ENCODE results near the gene SPON1. TPM values are rescaled to one million over a fixed set of nuclear protein-coding genes. Genes with fewer than 3 reads are reported as not detected.
"Not testable (repeated sequence)": the region's sequence is repeated elsewhere in the genome, so short reads cannot be mapped to it uniquely, and the experiment has no call there.

Gene SPON1
- total RNA-seq, 1 donor, result 10.0 TPM

- DNase-seq (ENCODE audit: low read depth in 2 of 3, low spot score in 2 of 3), result peak; percentile 20 to 37 (median 37)
These were observed 112.9 kb downstream of the SPON1 start for GRCh38 chr11:14075118-14076078.

DNA sequence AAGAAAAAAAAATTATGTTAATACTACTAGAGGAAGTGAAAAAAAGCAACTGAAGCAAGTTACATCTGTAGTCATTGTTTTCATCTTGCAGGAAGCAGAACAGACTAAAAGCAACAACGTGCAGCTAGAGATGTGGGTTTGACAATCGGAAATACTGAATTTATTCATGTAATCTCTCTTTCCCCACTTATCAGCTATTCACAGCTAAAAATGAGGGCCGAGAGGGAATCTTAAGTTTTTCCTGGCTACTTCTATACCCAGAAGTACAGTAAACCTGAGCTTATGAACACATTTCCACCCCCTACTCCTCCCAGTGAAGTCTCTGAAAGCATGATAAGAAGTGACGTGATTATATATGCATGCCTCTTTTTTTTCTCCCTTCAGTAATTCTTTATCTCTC, 116.5 kb downstream of the SPON1 start:
- peak; percentile 9 to 81 (median 56) for DNase-seq (ENCODE audit: low read depth in 2 of 3, low spot score in 2 of 3)

DNA sequence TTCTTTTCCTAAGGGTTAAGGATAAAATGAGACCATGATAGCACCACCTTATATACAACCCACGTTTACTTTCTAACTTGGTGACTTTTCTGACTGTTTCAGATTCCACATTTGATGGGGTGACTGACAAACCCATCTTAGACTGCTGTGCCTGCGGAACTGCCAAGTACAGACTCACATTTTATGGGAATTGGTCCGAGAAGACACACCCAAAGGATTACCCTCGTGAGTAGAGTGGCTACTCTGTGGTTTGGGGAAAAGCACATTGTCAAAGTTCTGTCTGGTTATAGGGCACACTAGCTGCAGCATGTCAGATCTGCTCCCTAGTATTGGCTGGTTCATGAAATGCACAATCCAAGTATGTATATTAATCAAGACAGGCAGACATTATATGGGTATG, 117.3 kb downstream of the SPON1 start:
- DNase-seq (ENCODE audit: low read depth in 2 of 3, low spot score in 2 of 3), result no peak

- DNase-seq (ENCODE audit: low read depth in 2 of 3, low spot score in 2 of 3), result no peak
These were observed 119.2 kb downstream of the SPON1 start for GRCh38 chr11:14081581-14082231.

DNA sequence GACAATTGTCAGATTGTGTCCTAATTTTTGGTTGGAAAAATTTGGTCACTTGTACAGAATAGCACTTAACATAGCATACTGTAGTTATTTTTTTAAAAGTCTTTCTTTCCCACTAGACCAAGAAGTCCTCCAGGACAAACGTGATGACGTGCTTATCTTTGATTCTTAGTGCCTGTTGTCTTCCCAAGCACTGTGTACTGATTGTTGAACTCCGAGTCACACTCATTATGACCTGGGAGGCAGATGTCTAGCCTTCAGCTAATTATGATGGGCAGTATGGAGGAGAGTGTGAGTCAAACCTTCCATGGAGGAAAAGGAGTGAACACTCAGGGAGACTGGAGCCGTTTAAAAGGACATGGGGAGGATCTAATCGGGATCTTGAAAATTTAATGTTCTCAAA, 119.8 kb downstream of the SPON1 start:
- DNase-seq (ENCODE audit: low read depth in 2 of 3, low spot score in 2 of 3), result no peak

DNA sequence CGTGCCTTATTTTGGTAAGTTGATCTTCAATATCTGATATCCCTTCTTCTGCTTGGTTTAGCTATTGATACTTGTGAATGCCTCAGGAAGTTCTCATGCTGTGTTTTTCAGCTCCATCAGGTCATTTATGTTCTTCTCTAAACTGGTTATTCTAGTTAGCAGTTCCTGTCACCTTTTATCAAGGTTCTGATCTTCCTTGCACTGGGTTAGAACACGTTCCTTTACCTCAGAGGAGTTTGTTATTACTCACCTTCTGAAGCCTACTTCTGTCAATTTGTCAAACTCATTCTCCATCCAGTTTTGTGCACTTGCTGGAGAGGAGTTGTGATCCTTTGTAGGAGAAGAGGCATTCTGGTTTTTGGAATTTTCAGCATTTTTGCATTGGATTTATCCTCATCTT, 126.3 kb downstream of the SPON1 start:
- DNase-seq (ENCODE audit: low read depth in 2 of 3, low spot score in 2 of 3), result not testable (repeated sequence)

DNA sequence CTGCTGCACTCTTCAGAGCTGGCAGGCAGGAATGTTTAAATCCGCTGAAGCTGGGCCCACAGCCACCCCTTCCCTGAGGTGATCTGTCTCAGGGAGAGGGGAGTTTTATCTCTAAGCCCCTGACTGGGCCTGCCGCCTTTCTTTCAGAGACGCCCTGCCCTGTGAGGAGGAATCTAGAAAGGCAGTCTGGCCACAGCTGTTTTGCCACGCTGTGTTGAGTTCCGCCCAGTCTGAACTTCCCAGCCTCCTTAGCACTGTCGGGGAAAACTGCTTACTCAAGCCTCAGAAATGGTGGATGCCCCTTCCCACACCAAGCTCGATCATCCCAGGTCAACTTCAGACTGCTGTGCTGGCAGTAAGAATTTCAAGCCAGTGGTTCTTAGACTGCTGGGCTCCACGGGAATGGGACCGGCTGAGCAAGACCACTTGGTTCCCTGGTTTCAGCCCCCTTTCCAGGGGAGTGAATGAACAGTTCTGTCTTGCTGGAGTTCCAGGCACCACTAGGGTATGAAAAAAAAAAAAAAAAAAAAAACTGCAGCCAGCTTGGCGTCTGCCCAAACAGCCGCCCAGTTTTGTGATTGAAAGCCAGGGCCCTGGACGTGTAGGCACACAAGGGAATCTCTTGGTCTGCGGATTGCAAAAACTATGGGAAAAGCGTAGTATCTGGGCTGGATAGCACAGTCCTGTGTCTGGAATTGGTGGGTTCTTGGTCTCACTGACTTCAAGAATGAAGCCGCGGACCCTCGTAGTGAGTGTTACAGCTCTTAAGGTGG, 127.4 kb downstream of the SPON1 start:
- DNase-seq (ENCODE audit: low read depth in 2 of 3, low spot score in 2 of 3), result no peak

DNA sequence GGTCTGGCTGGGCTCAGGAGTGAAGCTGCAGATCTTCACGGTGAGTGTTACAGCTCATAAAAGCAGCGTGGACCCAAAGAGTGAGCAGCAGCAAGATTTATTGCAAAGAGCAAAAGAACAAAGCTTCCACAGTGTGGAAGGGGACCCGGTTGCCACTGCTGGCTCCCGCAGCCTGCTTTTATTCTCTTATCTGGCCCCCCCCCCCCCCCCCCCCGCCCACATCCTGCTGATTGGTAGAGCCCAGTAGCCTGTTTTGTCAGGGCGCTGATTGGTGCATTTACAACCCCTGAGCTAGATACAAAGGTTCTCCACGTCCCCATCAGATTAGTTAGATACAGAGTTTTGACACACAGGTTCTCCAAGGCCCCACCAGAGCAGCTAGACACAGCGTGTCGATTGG, 128.1 kb downstream of the SPON1 start:
- not testable (repeated sequence) for DNase-seq (ENCODE audit: low read depth in 2 of 3, low spot score in 2 of 3)

- DNase-seq (ENCODE audit: low read depth in 2 of 3, low spot score in 2 of 3), result no peak
These were observed 130.5 kb downstream of the SPON1 start for GRCh38 chr11:14093065-14093464.

DNA sequence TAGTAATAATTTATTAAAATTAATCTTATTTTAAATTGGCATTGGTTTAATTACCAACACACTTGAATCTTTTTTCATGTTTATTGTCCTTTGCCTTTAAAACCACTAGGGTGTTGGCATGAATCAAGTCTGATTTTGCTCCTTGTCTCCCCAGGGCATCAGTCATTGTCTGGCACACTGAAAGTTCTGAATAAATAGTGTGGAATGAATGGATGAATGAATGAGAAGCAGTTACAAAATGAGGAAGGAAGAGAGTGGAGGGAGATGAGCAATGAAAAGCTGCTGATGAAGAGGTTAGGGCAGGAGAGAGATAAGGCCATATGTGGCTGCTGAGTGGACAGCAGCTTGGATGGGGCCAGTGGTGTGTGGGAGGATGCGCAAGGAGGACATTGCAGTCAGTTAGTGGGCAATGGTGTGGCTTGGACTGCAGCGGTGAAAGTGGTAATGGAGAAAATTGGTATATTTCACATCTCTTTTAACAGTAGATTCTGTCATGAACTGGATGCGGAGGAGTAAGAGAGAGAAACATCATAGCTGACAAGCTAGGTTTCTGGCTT, 132.0 kb downstream of the SPON1 start:
- DNase-seq (ENCODE audit: low read depth in 2 of 3, low spot score in 2 of 3), result no peak

DNA sequence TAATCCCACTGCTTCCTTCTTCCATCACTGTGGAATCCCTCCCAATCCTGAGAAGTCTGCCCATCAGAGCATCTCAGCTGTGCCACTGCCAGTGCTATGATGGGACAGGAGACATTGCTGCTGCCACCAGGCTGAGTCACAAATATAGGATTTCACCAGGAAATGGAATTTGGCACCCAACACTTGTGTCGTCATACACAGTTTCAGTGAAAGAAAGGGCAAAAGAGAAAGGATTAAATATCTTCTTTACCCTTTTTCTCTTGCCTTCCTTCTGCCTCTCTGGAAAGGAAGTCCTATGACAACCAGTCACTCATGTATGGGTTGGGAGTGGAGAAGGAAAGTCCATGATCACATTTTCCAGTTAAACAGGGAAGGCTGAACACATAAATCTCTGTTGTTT, 133.4 kb downstream of the SPON1 start:
- no peak for DNase-seq (ENCODE audit: low read depth in 2 of 3, low spot score in 2 of 3)

- peak in 1 of 3 donors; percentile 53 for DNase-seq (ENCODE audit: low read depth in 2 of 3, low spot score in 2 of 3)
These were observed 134.1 kb downstream of the SPON1 start for GRCh38 chr11:14096606-14097005.

GRCh38 chr11:14101388-14101787, 138.9 kb downstream of the SPON1 start:
- DNase-seq (ENCODE audit: low read depth in 2 of 3, low spot score in 2 of 3), result no peak

DNA sequence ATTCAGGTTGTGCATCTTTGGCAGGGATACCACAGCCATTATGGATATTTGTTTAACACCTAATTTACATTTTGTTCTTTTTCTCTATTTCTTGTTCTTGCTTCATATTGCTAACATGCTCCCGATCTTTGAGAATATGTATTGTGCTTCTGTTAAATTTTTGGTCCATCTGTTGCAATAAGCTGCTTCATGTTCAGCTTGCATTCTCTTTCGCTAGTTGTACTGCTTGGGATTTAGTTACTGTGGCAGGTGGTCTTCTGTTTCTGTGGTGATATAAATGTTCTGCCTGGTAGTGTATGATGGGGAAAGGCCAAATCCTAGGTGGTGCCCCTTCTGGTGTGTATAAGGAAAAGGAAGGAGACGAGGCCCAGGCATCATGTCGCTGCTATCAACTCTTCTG, 140.2 kb downstream of the SPON1 start:
- DNase-seq (ENCODE audit: low read depth in 2 of 3, low spot score in 2 of 3), result no peak

DNA sequence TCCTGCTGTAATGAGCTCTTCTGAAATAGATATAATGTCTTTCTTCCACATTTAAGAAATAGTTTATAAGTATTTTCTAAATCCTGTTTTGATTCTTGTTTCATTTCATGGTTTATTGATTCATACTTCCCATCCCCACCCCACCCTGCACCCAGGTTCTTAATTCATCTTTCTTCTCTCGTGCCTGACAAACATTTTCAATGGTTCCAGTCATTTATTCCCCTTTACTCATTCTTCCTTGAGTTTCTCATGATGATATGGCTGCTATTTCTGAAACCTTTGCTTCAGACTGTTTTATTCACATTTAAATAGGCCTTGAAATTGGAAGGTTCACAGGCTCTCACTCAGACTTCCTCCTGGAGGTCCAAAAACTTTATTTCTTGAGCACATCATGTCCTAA, 142.9 kb downstream of the SPON1 start:
- no peak for DNase-seq (ENCODE audit: low read depth in 2 of 3, low spot score in 2 of 3)

DNA sequence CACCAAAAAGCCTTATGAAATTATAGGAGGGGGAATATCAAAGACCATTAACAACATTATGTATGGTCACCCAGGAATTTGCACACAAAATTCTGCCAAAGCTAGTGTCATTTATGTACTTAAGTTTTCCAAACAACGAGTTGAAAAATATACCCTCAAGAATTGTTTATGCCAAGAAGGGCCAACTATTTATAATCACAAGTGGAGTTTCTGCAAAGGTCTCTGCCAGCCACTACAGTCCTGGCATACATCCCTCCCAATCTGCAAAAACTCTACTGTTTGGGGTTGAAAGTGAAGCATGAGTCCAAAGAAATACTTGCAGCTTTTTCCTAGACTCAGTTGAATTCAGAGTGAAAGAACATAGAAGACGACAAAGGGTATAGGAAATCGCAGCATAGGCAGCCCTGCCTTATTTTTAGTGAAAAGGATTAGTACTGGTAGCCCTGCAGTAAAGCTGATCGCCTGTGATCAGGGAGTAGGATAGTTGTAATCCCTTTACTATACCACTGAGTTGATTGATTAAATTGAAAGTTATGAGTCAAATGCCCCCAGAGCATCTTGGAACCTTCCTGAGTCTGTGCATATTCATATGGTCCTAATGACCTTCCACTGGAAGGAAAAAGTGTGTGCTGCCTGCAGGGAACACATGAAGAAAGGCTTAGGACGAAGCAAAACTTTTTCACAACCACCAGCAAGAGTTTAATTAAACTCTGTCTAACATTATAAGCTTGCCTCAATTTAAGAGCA, 144.0 kb downstream of the SPON1 start:
- no peak for DNase-seq (ENCODE audit: low read depth in 2 of 3, low spot score in 2 of 3)

DNA sequence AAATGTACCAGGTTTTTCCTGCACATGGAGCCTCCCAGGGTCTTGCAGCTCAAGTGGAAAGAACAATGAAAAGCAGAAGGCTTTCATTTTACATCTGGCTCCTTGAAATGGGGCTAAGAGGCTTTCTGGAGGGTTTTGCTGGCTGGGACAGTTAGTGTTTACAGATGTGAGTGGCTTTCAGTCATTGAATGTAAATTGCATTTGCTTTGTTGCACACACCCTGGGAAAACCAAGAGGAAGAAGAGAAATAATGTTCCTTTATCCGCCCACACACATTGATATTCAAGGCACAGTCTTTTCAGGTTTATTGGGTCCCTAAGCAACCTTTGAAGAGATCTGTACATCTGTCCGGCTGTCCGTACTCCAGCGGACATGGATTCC, 144.5 kb downstream of the SPON1 start:
- no peak for DNase-seq (ENCODE audit: low read depth in 2 of 3, low spot score in 2 of 3)

- no peak for DNase-seq (ENCODE audit: low read depth in 2 of 3, low spot score in 2 of 3)
These were observed 147.2 kb downstream of the SPON1 start for GRCh38 chr11:14109742-14110141.

- no peak for DNase-seq (ENCODE audit: low read depth in 2 of 3, low spot score in 2 of 3)
These were observed 148.1 kb downstream of the SPON1 start for GRCh38 chr11:14110629-14111028.

DNA sequence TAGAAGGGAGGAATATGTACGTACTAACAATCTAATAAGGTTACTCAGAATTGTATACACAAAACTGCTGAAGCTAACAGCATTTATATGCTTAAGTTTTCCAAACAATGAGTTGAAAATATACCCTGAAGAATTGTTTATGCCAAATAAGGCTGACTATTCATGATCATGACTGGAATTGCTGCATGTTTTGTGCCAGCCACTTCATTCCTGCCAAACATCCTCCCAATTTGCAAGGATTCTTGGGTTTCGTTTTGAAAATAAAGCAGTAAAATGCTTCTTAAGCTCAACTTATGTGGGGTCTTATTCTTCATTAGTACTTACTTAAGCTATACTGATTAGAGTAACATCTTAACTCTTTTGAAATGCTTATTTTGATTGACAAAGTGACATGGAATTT, 149.0 kb downstream of the SPON1 start:
- DNase-seq (ENCODE audit: low read depth in 2 of 3, low spot score in 2 of 3), result no peak
